NCI-H128 (cell line): ENCODE results near the gene ZNF205.
"Not testable (repeated sequence)": the region's sequence is repeated elsewhere in the genome, so short reads cannot be mapped to it uniquely, and the experiment has no call there.

ENCODE experiments used
- DNase-seq: peaks from one replicate; lab custom pipeline; 2025; ENCODE audit not compliant: unreplicated experiment; lab: John Stamatoyannopoulos, UW

ZNF205 gene

GRCh38 chr16:3148256-3149192 is 36.1 kb downstream of the ZNF205 start:
- no peak for DNase-seq

GRCh38 chr16:3149193-3149530 is 36.8 kb downstream of the ZNF205 start:
- DNase-seq = no peak

- no peak for DNase-seq
These were observed 37.4 kb downstream of the ZNF205 start for GRCh38 chr16:3149630-3150345.

- peak; percentile 92 for DNase-seq
These were observed 38.2 kb downstream of the ZNF205 start for GRCh38 chr16:3150346-3151218.

- DNase-seq = no peak
These were observed 39.6 kb downstream of the ZNF205 start for GRCh38 chr16:3152027-3152276.

GRCh38 chr16:3152277-3152990 is 40.0 kb downstream of the ZNF205 start:
- DNase-seq = peak; percentile 40

GRCh38 chr16:3152991-3153368 is 40.6 kb downstream of the ZNF205 start:
- DNase-seq = no peak

- no peak for DNase-seq
These were observed 42.8 kb downstream of the ZNF205 start for GRCh38 chr16:3155181-3155580.

GRCh38 chr16:3155972-3156371 is 43.6 kb downstream of the ZNF205 start:
- no peak for DNase-seq

GRCh38 chr16:3157229-3158025 is 45.0 kb downstream of the ZNF205 start:
- DNase-seq = no peak

- no peak for DNase-seq
These were observed 45.7 kb downstream of the ZNF205 start for GRCh38 chr16:3158026-3158509.

GRCh38 chr16:3158510-3159314 is 46.3 kb downstream of the ZNF205 start:
- no peak for DNase-seq

- DNase-seq = no peak
These were observed 49.0 kb downstream of the ZNF205 start for GRCh38 chr16:3161235-3162018.

GRCh38 chr16:3164121-3164991 is 52.0 kb downstream of the ZNF205 start:
- DNase-seq = no peak

- no peak for DNase-seq
These were observed 52.9 kb downstream of the ZNF205 start for GRCh38 chr16:3165111-3165822.

- DNase-seq = no peak
These were observed 54.1 kb downstream of the ZNF205 start for GRCh38 chr16:3166505-3166886.

- not testable (repeated sequence) for DNase-seq
These were observed 56.3 kb downstream of the ZNF205 start for GRCh38 chr16:3168729-3169128.
